ENCODE measurements around the gene TOMM22.

Gene TOMM22

GRCh38 chr22:38721551-38721950 lies 39.8 kb downstream of the TOMM22 start:
- no peak overlapping the region for H3K4me3 ChIP-seq (ENCODE audit: low read length)
- no peak for TF ChIP-seq CTCF (IDR thresholded peaks at IDR 0.05; ENCODE audit: insufficient read depth, low read depth, low read length, missing control alignments)
- DNase-seq (ENCODE audit: low read depth): no peak

GRCh38 chr22:38724176-38724575 lies 42.4 kb downstream of the TOMM22 start:
- DNase-seq (ENCODE audit: low read depth): no peak
- no peak overlapping the region for H3K4me3 ChIP-seq (ENCODE audit: low read length)
- TF ChIP-seq CTCF (IDR thresholded peaks at IDR 0.05; ENCODE audit: insufficient read depth, low read depth, low read length, missing control alignments): no peak

- H3K4me3 ChIP-seq (ENCODE audit: low read length): no peak overlapping the region
- peak; percentile 64 for TF ChIP-seq CTCF (IDR thresholded peaks at IDR 0.05; ENCODE audit: insufficient read depth, low read depth, low read length, missing control alignments)
- DNase-seq (ENCODE audit: low read depth): peak; percentile 57
Measured at GRCh38 chr22:38724926-38725571, 43.3 kb downstream of the TOMM22 start.

GRCh38 chr22:38725900-38726655 lies 44.3 kb downstream of the TOMM22 start:
- no peak overlapping the region for H3K4me3 ChIP-seq (ENCODE audit: low read length)
- TF ChIP-seq CTCF (IDR thresholded peaks at IDR 0.05; ENCODE audit: insufficient read depth, low read depth, low read length, missing control alignments): no peak
- DNase-seq (ENCODE audit: low read depth): no peak

- H3K4me3 ChIP-seq (ENCODE audit: low read length): no peak overlapping the region
- DNase-seq (ENCODE audit: low read depth): no peak
- no peak for TF ChIP-seq CTCF (IDR thresholded peaks at IDR 0.05; ENCODE audit: insufficient read depth, low read depth, low read length, missing control alignments)
Measured at GRCh38 chr22:38727123-38727522, 45.4 kb downstream of the TOMM22 start.

- no peak for DNase-seq (ENCODE audit: low read depth)
- TF ChIP-seq CTCF (IDR thresholded peaks at IDR 0.05; ENCODE audit: insufficient read depth, low read depth, low read length, missing control alignments): no peak
- no peak overlapping the region for H3K4me3 ChIP-seq (ENCODE audit: low read length)
Measured at GRCh38 chr22:38727530-38728451, 46.0 kb downstream of the TOMM22 start.
